ENCODE data around the gene LTB.

- TF ChIP-seq GABPA (IDR thresholded peaks at IDR 0.05; ENCODE audit: low read depth), result no peak
- TF ChIP-seq, protein P1, sequence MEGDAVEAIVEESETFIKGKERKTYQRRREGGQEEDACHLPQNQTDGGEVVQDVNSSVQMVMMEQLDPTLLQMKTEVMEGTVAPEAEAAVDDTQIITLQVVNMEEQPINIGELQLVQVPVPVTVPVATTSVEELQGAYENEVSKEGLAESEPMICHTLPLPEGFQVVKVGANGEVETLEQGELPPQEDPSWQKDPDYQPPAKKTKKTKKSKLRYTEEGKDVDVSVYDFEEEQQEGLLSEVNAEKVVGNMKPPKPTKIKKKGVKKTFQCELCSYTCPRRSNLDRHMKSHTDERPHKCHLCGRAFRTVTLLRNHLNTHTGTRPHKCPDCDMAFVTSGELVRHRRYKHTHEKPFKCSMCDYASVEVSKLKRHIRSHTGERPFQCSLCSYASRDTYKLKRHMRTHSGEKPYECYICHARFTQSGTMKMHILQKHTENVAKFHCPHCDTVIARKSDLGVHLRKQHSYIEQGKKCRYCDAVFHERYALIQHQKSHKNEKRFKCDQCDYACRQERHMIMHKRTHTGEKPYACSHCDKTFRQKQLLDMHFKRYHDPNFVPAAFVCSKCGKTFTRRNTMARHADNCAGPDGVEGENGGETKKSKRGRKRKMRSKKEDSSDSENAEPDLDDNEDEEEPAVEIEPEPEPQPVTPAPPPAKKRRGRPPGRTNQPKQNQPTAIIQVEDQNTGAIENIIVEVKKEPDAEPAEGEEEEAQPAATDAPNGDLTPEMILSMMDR (IDR thresholded peaks at IDR 0.05; ENCODE audit: insufficient read depth, low read length), result no peak
- TF ChIP-seq, protein P2, sequence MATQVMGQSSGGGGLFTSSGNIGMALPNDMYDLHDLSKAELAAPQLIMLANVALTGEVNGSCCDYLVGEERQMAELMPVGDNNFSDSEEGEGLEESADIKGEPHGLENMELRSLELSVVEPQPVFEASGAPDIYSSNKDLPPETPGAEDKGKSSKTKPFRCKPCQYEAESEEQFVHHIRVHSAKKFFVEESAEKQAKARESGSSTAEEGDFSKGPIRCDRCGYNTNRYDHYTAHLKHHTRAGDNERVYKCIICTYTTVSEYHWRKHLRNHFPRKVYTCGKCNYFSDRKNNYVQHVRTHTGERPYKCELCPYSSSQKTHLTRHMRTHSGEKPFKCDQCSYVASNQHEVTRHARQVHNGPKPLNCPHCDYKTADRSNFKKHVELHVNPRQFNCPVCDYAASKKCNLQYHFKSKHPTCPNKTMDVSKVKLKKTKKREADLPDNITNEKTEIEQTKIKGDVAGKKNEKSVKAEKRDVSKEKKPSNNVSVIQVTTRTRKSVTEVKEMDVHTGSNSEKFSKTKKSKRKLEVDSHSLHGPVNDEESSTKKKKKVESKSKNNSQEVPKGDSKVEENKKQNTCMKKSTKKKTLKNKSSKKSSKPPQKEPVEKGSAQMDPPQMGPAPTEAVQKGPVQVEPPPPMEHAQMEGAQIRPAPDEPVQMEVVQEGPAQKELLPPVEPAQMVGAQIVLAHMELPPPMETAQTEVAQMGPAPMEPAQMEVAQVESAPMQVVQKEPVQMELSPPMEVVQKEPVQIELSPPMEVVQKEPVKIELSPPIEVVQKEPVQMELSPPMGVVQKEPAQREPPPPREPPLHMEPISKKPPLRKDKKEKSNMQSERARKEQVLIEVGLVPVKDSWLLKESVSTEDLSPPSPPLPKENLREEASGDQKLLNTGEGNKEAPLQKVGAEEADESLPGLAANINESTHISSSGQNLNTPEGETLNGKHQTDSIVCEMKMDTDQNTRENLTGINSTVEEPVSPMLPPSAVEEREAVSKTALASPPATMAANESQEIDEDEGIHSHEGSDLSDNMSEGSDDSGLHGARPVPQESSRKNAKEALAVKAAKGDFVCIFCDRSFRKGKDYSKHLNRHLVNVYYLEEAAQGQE (IDR thresholded peaks at IDR 0.05; ENCODE audit: insufficient replicate concordance, low read depth), result no peak
- 0 out of 2 replicates have a peak, but pooled peaks have one; percentile 16 for TF ChIP-seq POLR2AphosphoS5 (IDR thresholded peaks at IDR 0.05; ENCODE audit: low read depth)
Measured at GRCh38 chr6:31630177-31630934, 48.1 kb upstream of the LTB start.
